Activated naive CD4-positive, alpha-beta T cell treated with anti-CD3 and anti-CD28 coated beads for 36 hours (primary cell): ENCODE measurements around the gene ERCC3. TPM values are rescaled to one million over a fixed set of nuclear protein-coding genes. Genes with fewer than 3 reads are reported as not detected.

Experiments
- total RNA-seq, 2 experiments: library from RNA; stranded (reverse); gene quantifications; one replicate each; pipeline ENCODE4 v1.2.3, GENCODE V29; 2021

Gene ERCC3
- total RNA-seq, 2 experiments from 2014 or later = 37.0 to 41.1 TPM

Other genes starting within 250 kb of the ERCC3 start
- gene BIN1, start 187.0 kb downstream of the ERCC3 start, total RNA-seq = 10 to 100 TPM; 50.4 to 51.1 TPM
- not detected for gene CYP27C1, start 73.8 kb downstream of the ERCC3 start, total RNA-seq
- 10 to 100 TPM; 27.1 to 27.4 TPM for gene MAP3K2, start 93.8 kb upstream of the ERCC3 start, total RNA-seq
- not detected for gene PROC, start 124.3 kb upstream of the ERCC3 start, total RNA-seq
- 10 to 100 TPM; 52.1 to 52.5 TPM for gene IWS1, start 232.3 kb upstream of the ERCC3 start, total RNA-seq
- under 1 TPM; 0.37 to 0.41 TPM for gene MYO7B, start 241.5 kb upstream of the ERCC3 start, total RNA-seq